HCT116 (cell line): ENCODE results near the gene ATP4A. TPM values are rescaled to one million over a fixed set of nuclear protein-coding genes. Genes with fewer than 3 reads are reported as not detected.

ENCODE experiments used
- ATAC-seq: fragments of 200-7000 bp; cut with Tn5 transposase; 2 replicates; pipeline ENCODE4 v1.9.1; 2020; ENCODE audit warnings: mild to moderate bottlenecking, moderate library complexity
- BruUV-seq: library from RNA; stranded (reverse); fragments of 400-500 nt; replicated peaks from 2 replicates; lab custom pipeline; 2021; lab: Mats Ljungman, UMichigan
- CTCF ChIA-PET: fragments of 300-600 bp; sonication (Branson Sonifier 250); formaldehyde crosslinking; loops from one replicate; lab custom pipeline; 2021; ENCODE audit warnings: antibody characterized with exemption; lab: Charles Lee
- POLR2A ChIA-PET: fragments of 300-600, 350-600 bp; sonication (Branson Sonifier 250); formaldehyde crosslinking; loops from one replicate; lab custom pipeline; 2021; ENCODE audit warnings: antibody characterized with exemption; lab: Charles Lee
- RAD21 ChIA-PET, 2 experiments: fragments of 300-600 bp; sonication (Branson Sonifier 250); formaldehyde crosslinking; loops; one replicate each; lab custom pipeline; 2023; ENCODE audit warnings: low total read pairs in 2 of 2; ENCODE audit not compliant: uncharacterized antibody in 2 of 2, unreplicated experiment in 2 of 2, low non-redundant PET in 1 of 2; lab: Charles Lee
- DNase-seq: peaks from one replicate; pipeline ENCODE4 v3.0.0-alpha.2; 2010; ENCODE audit warnings: low read depth, low spot score
- H2AFZ ChIP-seq: fragments of 200-600 bp; shearing (Covaris generic), sonication (generic); 2 replicates; pipeline ENCODE4 v1.6.1; 2017; ENCODE audit warnings: low read depth, mixed run types, mixed read lengths, antibody characterized with exemption, low read length; ENCODE audit not compliant: poor library complexity, severe bottlenecking
- H3K27ac ChIP-seq: 2 replicates; pipeline ENCODE4 v1.5.1; 2012; ENCODE audit warnings: low read depth, low read length
- H3K27me3 ChIP-seq: fragments of 200-600 bp; sonication (generic); 2 replicates; pipeline ENCODE4 v1.6.1; 2016; ENCODE audit warnings: mixed run types, low read length, mixed read lengths; ENCODE audit not compliant: insufficient read depth
- H3K36me3 ChIP-seq, 2 experiments: fragments of 200-500 bp in 1 of 2; fragments of 200-600 bp in 1 of 2; sonication (Bioruptor generic) in 1 of 2; sonication (generic) in 1 of 2; 2 replicates each; pipeline versions ENCODE4 v1.5.1 to v1.6.1; 2014 to 2016; ENCODE audit warnings: low read length in 2 of 2, inconsistent platforms in 1 of 2, mixed read lengths in 1 of 2, mixed run types in 1 of 2; ENCODE audit not compliant: insufficient read depth in 2 of 2, control insufficient read depth in 1 of 2
- H3K4me1 ChIP-seq, 2 experiments: fragments of 200-600 bp in 1 of 2; sonication (generic) in 1 of 2; 2 replicates each; pipeline versions ENCODE4 v1.5.1 to v1.6.1; 2012 to 2017; ENCODE audit warnings: low read length in 2 of 2, inconsistent platforms in 1 of 2, mild to moderate bottlenecking in 1 of 2, mixed read lengths in 1 of 2, mixed run types in 1 of 2, moderate library complexity in 1 of 2; ENCODE audit not compliant: insufficient read depth in 2 of 2, control insufficient read depth in 1 of 2
- H3K4me2 ChIP-seq: fragments of 200-600 bp; sonication (generic); 2 replicates; pipeline ENCODE4 v1.6.1; 2017; ENCODE audit warnings: mixed run types, low read length, mixed read lengths
- H3K4me3 ChIP-seq, 2 experiments: fragments of 200-600 bp in 1 of 2; sonication (generic) in 1 of 2; replicated peaks in 1 of 2; 2 replicates each; pipeline ENCODE4 v1.5.1; 2011 to 2016; ENCODE audit warnings: low read length in 2 of 2, control low read depth in 1 of 2, low read depth in 1 of 2, mild to moderate bottlenecking in 1 of 2, mixed read lengths in 1 of 2, mixed run types in 1 of 2
- H3K79me2 ChIP-seq: fragments of 200-600 bp; sonication (generic); 2 replicates; pipeline ENCODE4 v1.6.1; 2017; ENCODE audit warnings: mild to moderate bottlenecking, mixed run types, low read length, moderate library complexity, mixed read lengths; ENCODE audit not compliant: insufficient read depth
- H3K9ac ChIP-seq: fragments of 200-600 bp; sonication (generic); 2 replicates; pipeline ENCODE4 v1.6.1; 2016; ENCODE audit warnings: low read length, mixed read lengths
- H3K9me2 ChIP-seq: fragments of 200-600 bp; sonication (generic), shearing (Covaris generic); 2 replicates; pipeline ENCODE4 v1.6.1; 2017; ENCODE audit warnings: mixed run types, mild to moderate bottlenecking, moderate library complexity; ENCODE audit not compliant: insufficient read depth
- H3K9me3 ChIP-seq, 2 experiments: fragments of 200-500 bp in 1 of 2; fragments of 200-600 bp in 1 of 2; sonication (Bioruptor generic) in 1 of 2; sonication (generic) in 1 of 2; 2 replicates each; pipeline ENCODE4 v1.6.1; 2014 to 2017; ENCODE audit warnings: low read length in 2 of 2, mixed read lengths in 2 of 2, inconsistent platforms in 1 of 2, low read depth in 1 of 2, mild to moderate bottlenecking in 1 of 2, mixed run types in 1 of 2, moderate library complexity in 1 of 2; ENCODE audit not compliant: control insufficient read depth in 1 of 2, insufficient read depth in 1 of 2
- H4K20me1 ChIP-seq: fragments of 200-600 bp; sonication (generic), shearing (Covaris generic); 2 replicates; pipeline ENCODE4 v1.6.1; 2017; ENCODE audit warnings: mixed run types, mild to moderate bottlenecking, moderate library complexity; ENCODE audit not compliant: insufficient read depth
- CTCF ChIP-seq, 3 experiments: fragments of 200-600 bp in 1 of 3; sonication (generic) in 1 of 3; IDR thresholded peaks in 2 of 3; conservative IDR thresholded peaks in 1 of 3; 2 replicates each; pipeline ENCODE4 v1.5.1; 2012 to 2017; ENCODE audit warnings: low read depth in 2 of 3, low read length in 2 of 3, antibody characterized with exemption in 1 of 3, borderline replicate concordance in 1 of 3, control low read depth in 1 of 3, mild to moderate bottlenecking in 1 of 3, mixed read lengths in 1 of 3, mixed run types in 1 of 3, moderate library complexity in 1 of 3; ENCODE audit not compliant: insufficient read depth in 1 of 3
- RAD21 ChIP-seq: IDR thresholded peaks from 2 replicates; pipeline ENCODE4 v1.6.1; 2012; ENCODE audit warnings: low read depth, mild to moderate bottlenecking
- ZNF274 ChIP-seq: fragments of 200-500 bp; sonication (Bioruptor generic); IDR thresholded peaks from 2 replicates; pipeline ENCODE4 v1.6.1; 2014; ENCODE audit warnings: mild to moderate bottlenecking, low read depth, low read length, inconsistent platforms
- intact Hi-C: fragments of 100-400 bp; cut with micrococcal nuclease; formaldehyde crosslinking; loops from 2 replicates; pipeline ENCODE4 v1.10.0; 2022
- total RNA-seq: library from RNA; stranded (reverse); gene quantifications from one replicate; pipeline ENCODE4 v1.2.1, GENCODE V29; 2021; ENCODE audit not compliant: unreplicated experiment

ATP4A gene
- total RNA-seq, 1 experiment from 2014 or later = 0.27 TPM

GRCh38 chr19:35549174-35549788, 14.2 kb downstream of the ATP4A start:
- Histone ChIP-seq H3K4me3 (no peak overlapping the region), H3K4me2 (no peak overlapping the region)
- peak; percentile 34 for DNase-seq

More at GRCh38 chr19:35549174-35549788, 14.2 kb downstream of the ATP4A start:
- no peak overlapping the region for H3K27ac ChIP-seq
- intact Hi-C loops = loop anchor here (2.0 to 10.0 kb wide), 2 partner anchors 168 to 386 kb away; partner anchors contain the start of gene LRFN3
- peak; percentile 43 for ATAC-seq
- no peaks in the 10 kb centered on the region for H4K20me1 ChIP-seq
- H3K9me3 ChIP-seq = no peaks in the 10 kb centered on the region
- peak; percentile 80 for TF ChIP-seq RAD21
- peak; percentile 70 to 90 (median 73) for TF ChIP-seq CTCF (IDR thresholded peaks at IDR 0.05 in 2 of 3, conservative IDR thresholded peaks at IDR 0.05 in 1 of 3; ENCODE audit: borderline replicate concordance in 1 of 3, insufficient read depth in 1 of 3, low read depth in 2 of 3, low read length in 2 of 3)
- no peak for TF ChIP-seq ZNF274
- CTCF ChIA-PET = interaction anchor here (1.1 to 1.8 kb wide), 5 partner anchors 8 to 143 kb away, joined by 3 to 8 read pairs (median 3); no protein-coding TSS in a partner anchor
- POLR2A ChIA-PET = no interaction called here
- peak overlapping the region; percentile 19; the same call in 1 of the 2 replicates for H3K9ac ChIP-seq
- H3K27me3 ChIP-seq = no peaks in the 10 kb centered on the region
- BruUV-seq = no TSS peak
- peaks cover 41% of the 10 kb centered on the region for H3K79me2 ChIP-seq
- no peaks in the 10 kb centered on the region for H3K9me2 ChIP-seq
- H2AFZ ChIP-seq = no peak overlapping the region
- RAD21 ChIA-PET = no interaction called here
- H3K4me1 ChIP-seq = peaks cover 6 to 17% of the 10 kb centered on the region in 2 experiments
- peaks cover 2 to 14% of the 10 kb centered on the region in 2 experiments; a peak in 1 of 4 replicates for H3K36me3 ChIP-seq
